ENCODE data around the gene ANKMY2. TPM values are rescaled to one million over a fixed set of nuclear protein-coding genes. Genes with fewer than 3 reads are reported as not detected.

Gene ANKMY2
- total RNA-seq, 3 donors from 2014 or later (not counting 1 experiment from before 2014, with no cell fraction given) = 15.5 to 21.4 (median 19.4) TPM

- no peak for TF ChIP-seq CTCF (IDR thresholded peaks at IDR 0.05)
- WGBS (ENCODE audit: insufficient coverage) = 97% methylated on average over 3 of the region's 3 CpGs
- intact Hi-C loops (cut with micrococcal nuclease) = loop anchor here (10.0 kb wide), 1 partner anchor 83 kb away; the partner anchor contains the start of genes ANKMY2 and BZW2
- H3K27ac ChIP-seq (ENCODE audit: low read length) = no peak overlapping the region
- Mint-ChIP-seq H3K9me3 (no peaks in the 10 kb centered on the region), H3K36me3 (no peaks in the 10 kb centered on the region), H3K4me1 (peaks cover 27% of the 10 kb centered on the region in 2 donors), H3K27ac (peak overlapping the region in 1 of 2 donors; percentile 47), H3K4me3 (no peak overlapping the region), H3K27me3 (ENCODE audit: low read depth in 2 of 2) (peaks cover 6 to 7% of the 10 kb centered on the region in 2 donors)
- H3K27me3 ChIP-seq (ENCODE audit: control insufficient read depth, insufficient read depth, low read length) = no peaks in the 10 kb centered on the region
- H3K4me1 ChIP-seq (ENCODE audit: control insufficient read depth, insufficient read depth, low read length) = no peaks in the 10 kb centered on the region
- no peaks in the 10 kb centered on the region for H3K9me3 ChIP-seq (ENCODE audit: control insufficient read depth, insufficient read depth, low read length)
- H3K36me3 ChIP-seq (ENCODE audit: control insufficient read depth, insufficient read depth, low read length) = no peaks in the 10 kb centered on the region
- no peak overlapping the region for H3K4me3 ChIP-seq (ENCODE audit: low read length)
- DNase-seq = no peak
- ATAC-seq = no peak
These were observed 83.6 kb downstream of the ANKMY2 start for GRCh38 chr7:16561943-16562342.

- intact Hi-C loops (cut with micrococcal nuclease) = loop anchor here (10.0 kb wide), 1 partner anchor 85 kb away; the partner anchor contains the start of genes ANKMY2 and BZW2
- TF ChIP-seq CTCF (IDR thresholded peaks at IDR 0.05) = no peak
- no peak overlapping the region for H3K27ac Mint-ChIP-seq
- peak in 2 of 3 donors; percentile 20 to 38 for ATAC-seq
- no peak for DNase-seq
- Histone ChIP-seq H3K27ac (ENCODE audit: low read length) (no peak overlapping the region), H3K4me1 (ENCODE audit: control insufficient read depth, insufficient read depth, low read length) (no peaks in the 10 kb centered on the region), H3K9me3 (ENCODE audit: control insufficient read depth, insufficient read depth, low read length) (no peaks in the 10 kb centered on the region), H3K4me3 (ENCODE audit: low read length) (no peak overlapping the region), H3K27me3 (ENCODE audit: control insufficient read depth, insufficient read depth, low read length) (no peaks in the 10 kb centered on the region), H3K36me3 (ENCODE audit: control insufficient read depth, insufficient read depth, low read length) (no peaks in the 10 kb centered on the region)
- no peaks in the 10 kb centered on the region for H3K36me3 Mint-ChIP-seq
- H3K4me3 Mint-ChIP-seq = no peak overlapping the region
- WGBS (ENCODE audit: insufficient coverage) = 49% methylated on average over 2 of the region's 3 CpGs
- H3K4me1 Mint-ChIP-seq = peaks cover 23% of the 10 kb centered on the region in 2 donors
- H3K27me3 Mint-ChIP-seq (ENCODE audit: low read depth in 2 of 2) = peaks cover 2 to 3% of the 10 kb centered on the region in 2 donors
- no peaks in the 10 kb centered on the region for H3K9me3 Mint-ChIP-seq
These were observed 85.9 kb downstream of the ANKMY2 start for GRCh38 chr7:16559497-16560179.

- 98% methylated on average over 4 of the region's 4 CpGs for WGBS (ENCODE audit: insufficient coverage)
- Histone ChIP-seq H3K9me3 (ENCODE audit: control insufficient read depth, insufficient read depth, low read length) (no peaks in the 10 kb centered on the region), H3K27ac (ENCODE audit: low read length) (no peak overlapping the region), H3K36me3 (ENCODE audit: control insufficient read depth, insufficient read depth, low read length) (no peaks in the 10 kb centered on the region), H3K27me3 (ENCODE audit: control insufficient read depth, insufficient read depth, low read length) (no peaks in the 10 kb centered on the region), H3K4me1 (ENCODE audit: control insufficient read depth, insufficient read depth, low read length) (no peaks in the 10 kb centered on the region), H3K4me3 (ENCODE audit: low read length) (no peak overlapping the region)
- H3K27me3 Mint-ChIP-seq (ENCODE audit: low read depth in 2 of 2) = peaks cover 0 to 4% of the 10 kb centered on the region in 2 donors
- no peaks in the 10 kb centered on the region for H3K36me3 Mint-ChIP-seq
- TF ChIP-seq CTCF (IDR thresholded peaks at IDR 0.05) = no peak
- no peak overlapping the region for H3K4me3 Mint-ChIP-seq
- intact Hi-C loops (cut with micrococcal nuclease) = no loop called here
- H3K9me3 Mint-ChIP-seq = no peaks in the 10 kb centered on the region
- DNase-seq = no peak
- no peak overlapping the region for H3K27ac Mint-ChIP-seq
- H3K4me1 Mint-ChIP-seq = peaks cover 15% of the 10 kb centered on the region in 2 donors
- no peak for ATAC-seq
These were observed 86.7 kb downstream of the ANKMY2 start for GRCh38 chr7:16558761-16559302.
